ENCODE data around the gene ITIH5. TPM values are rescaled to one million over a fixed set of nuclear protein-coding genes. Genes with fewer than 3 reads are reported as not detected.

Gene ITIH5
- total RNA-seq, 1 experiment from 2014 or later: not detected

Other genes starting within 250 kb of the ITIH5 start
- gene ITIH2, start 36.4 kb upstream of the ITIH5 start, total RNA-seq (2014; rRNA removed; shearing (Covaris generic); ENCODE audit: low replicate concordance): not detected in 2 replicates
- 4.0 and 7.9 TPM in 2 replicates for gene KIN, start 121.0 kb upstream of the ITIH5 start, total RNA-seq (2014; rRNA removed; shearing (Covaris generic); ENCODE audit: low replicate concordance)
- 207 and 291 TPM in 2 replicates for gene ATP5F1C, start 121.2 kb upstream of the ITIH5 start, total RNA-seq (2014; rRNA removed; shearing (Covaris generic); ENCODE audit: low replicate concordance)
- 4.5 and 4.7 TPM in 2 replicates for gene TAF3, start 151.5 kb upstream of the ITIH5 start, total RNA-seq (2014; rRNA removed; shearing (Covaris generic); ENCODE audit: low replicate concordance)

Data from Karpas-422 (cell line).